ENCODE measurements around the gene USP3. TPM values are rescaled to one million over a fixed set of nuclear protein-coding genes. Genes with fewer than 3 reads are reported as not detected.

The USP3 gene
- total RNA-seq, 1 experiment from 2014 or later = 38.6 TPM

- Histone ChIP-seq H3K4me3 (no peak overlapping the region), H3K9me3 (no peaks in the 10 kb centered on the region), H3K36me3 (peaks cover 16% of the 10 kb centered on the region), H3K27me3 (no peaks in the 10 kb centered on the region)
- DNase-seq = no peak
These were observed 72.0 kb downstream of the USP3 start for GRCh38 chr15:63576441-63576840.

GRCh38 chr15:63582179-63582578 is 77.8 kb downstream of the USP3 start:
- Histone ChIP-seq H3K4me3 (no peak overlapping the region), H3K27me3 (no peaks in the 10 kb centered on the region), H3K9me3 (no peaks in the 10 kb centered on the region; the same call in 1 of the 2 replicates), H3K36me3 (peaks cover 36% of the 10 kb centered on the region)
- DNase-seq = no peak

- Histone ChIP-seq H3K27me3 (no peaks in the 10 kb centered on the region), H3K4me3 (no peak overlapping the region), H3K9me3 (no peaks in the 10 kb centered on the region; the same call in 1 of the 2 replicates), H3K36me3 (peaks cover 41% of the 10 kb centered on the region)
- DNase-seq = no peak
These were observed 78.5 kb downstream of the USP3 start for GRCh38 chr15:63582718-63583426.

- Histone ChIP-seq H3K36me3 (peaks cover 80% of the 10 kb centered on the region), H3K27me3 (no peaks in the 10 kb centered on the region), H3K9me3 (no peaks in the 10 kb centered on the region; the same call in 1 of the 2 replicates), H3K4me3 (no peak overlapping the region)
- no peak for DNase-seq
These were observed 82.4 kb downstream of the USP3 start for GRCh38 chr15:63586790-63587189.

- peaks cover 77% of the 10 kb centered on the region for H3K36me3 ChIP-seq
These were observed 83.1 kb downstream of the USP3 start for GRCh38 chr15:63587527-63587926.

GRCh38 chr15:63588826-63589225 is 84.4 kb downstream of the USP3 start:
- Histone ChIP-seq H3K9me3 (no peaks in the 10 kb centered on the region), H3K27me3 (no peaks in the 10 kb centered on the region), H3K36me3 (peaks cover 83% of the 10 kb centered on the region), H3K4me3 (no peak overlapping the region)
- no peak for DNase-seq

More at GRCh38 chr15:63587527-63587926, 83.1 kb downstream of the USP3 start:
- Histone ChIP-seq H3K27me3 (no peaks in the 10 kb centered on the region), H3K9me3 (no peaks in the 10 kb centered on the region; the same call in 1 of the 2 replicates), H3K4me3 (no peak overlapping the region)
- DNase-seq = no peak

- Histone ChIP-seq H3K27me3 (no peaks in the 10 kb centered on the region), H3K4me3 (no peak overlapping the region), H3K9me3 (no peaks in the 10 kb centered on the region), H3K36me3 (peaks cover 48% of the 10 kb centered on the region)
- no peak for DNase-seq
These were observed 89.6 kb downstream of the USP3 start for GRCh38 chr15:63593705-63594671.

GRCh38 chr15:63595065-63595464 is 90.7 kb downstream of the USP3 start:
- H3K4me3 ChIP-seq = no peak overlapping the region
- no peaks in the 10 kb centered on the region for H3K27me3 ChIP-seq
- peaks cover 38% of the 10 kb centered on the region for H3K36me3 ChIP-seq
- DNase-seq = no peak
- no peaks in the 10 kb centered on the region for H3K9me3 ChIP-seq

- Histone ChIP-seq H3K4me3 (no peak overlapping the region), H3K27me3 (no peaks in the 10 kb centered on the region), H3K9me3 (no peaks in the 10 kb centered on the region), H3K36me3 (peaks cover 31% of the 10 kb centered on the region)
- DNase-seq = no peak
These were observed 91.3 kb downstream of the USP3 start for GRCh38 chr15:63595688-63596087.

GRCh38 chr15:63596676-63597037 is 92.3 kb downstream of the USP3 start:
- Histone ChIP-seq H3K9me3 (no peaks in the 10 kb centered on the region), H3K4me3 (no peak overlapping the region), H3K27me3 (no peaks in the 10 kb centered on the region), H3K36me3 (peaks cover 22% of the 10 kb centered on the region)
- DNase-seq = no peak

- H3K36me3 ChIP-seq = peaks cover 21% of the 10 kb centered on the region
- H3K4me3 ChIP-seq = no peak within 1 kb of the TSS
- no peak for DNase-seq
These were observed 92.8 kb downstream of the USP3 start, which contains the start of gene FBXL22 for GRCh38 chr15:63597038-63597790. Gene FBXL22 (plus strand): TSS chr15:63597387. CDS start chr15:63597393, 6 bp downstream.

GRCh38 chr15:63597821-63598220 is 93.4 kb downstream of the USP3 start:
- DNase-seq = no peak
- Histone ChIP-seq H3K27me3 (no peaks in the 10 kb centered on the region), H3K36me3 (peaks cover 20% of the 10 kb centered on the region), H3K9me3 (no peaks in the 10 kb centered on the region), H3K4me3 (no peak overlapping the region)

More at GRCh38 chr15:63597038-63597790, 92.8 kb downstream of the USP3 start, which contains the start of gene FBXL22:
- no peaks in the 10 kb centered on the region for H3K9me3 ChIP-seq
- no peaks in the 10 kb centered on the region for H3K27me3 ChIP-seq

- Histone ChIP-seq H3K4me3 (no peak overlapping the region), H3K36me3 (peaks cover 11% of the 10 kb centered on the region)
- no peak for DNase-seq
These were observed 94.3 kb downstream of the USP3 start for GRCh38 chr15:63598473-63599400.

GRCh38 chr15:63599401-63600000 is 95.1 kb downstream of the USP3 start:
- Histone ChIP-seq H3K27me3 (no peaks in the 10 kb centered on the region), H3K4me3 (peak overlapping the region; percentile 74), H3K36me3 (peaks cover 3% of the 10 kb centered on the region), H3K9me3 (no peaks in the 10 kb centered on the region)
- peak; percentile 72 for DNase-seq

More at GRCh38 chr15:63598473-63599400, 94.3 kb downstream of the USP3 start:
- H3K9me3 ChIP-seq = no peaks in the 10 kb centered on the region
- H3K27me3 ChIP-seq = no peaks in the 10 kb centered on the region

- DNase-seq = peak; percentile 34
- Histone ChIP-seq H3K36me3 (no peaks in the 10 kb centered on the region; the same call in 1 of the 2 replicates), H3K9me3 (no peaks in the 10 kb centered on the region)
These were observed 95.7 kb downstream of the USP3 start for GRCh38 chr15:63600001-63600615.

More at GRCh38 chr15:63600001-63600615, 95.7 kb downstream of the USP3 start:
- peak overlapping the region; percentile 74 for H3K4me3 ChIP-seq
- H3K27me3 ChIP-seq = no peaks in the 10 kb centered on the region

Data from MG63 (cell line).